GM19452 (cell line): ENCODE results near the gene ATP13A3.
"Not testable (repeated sequence)": the region's sequence is repeated elsewhere in the genome, so short reads cannot be mapped to it uniquely, and the experiment has no call there.

Experiments
- ATAC-seq: cut with Tn5 transposase; IDR thresholded peaks from one replicate; pipeline ENCODE4 v1.9.1; 2021; ENCODE audit not compliant: unreplicated experiment

Gene ATP13A3

DNA sequence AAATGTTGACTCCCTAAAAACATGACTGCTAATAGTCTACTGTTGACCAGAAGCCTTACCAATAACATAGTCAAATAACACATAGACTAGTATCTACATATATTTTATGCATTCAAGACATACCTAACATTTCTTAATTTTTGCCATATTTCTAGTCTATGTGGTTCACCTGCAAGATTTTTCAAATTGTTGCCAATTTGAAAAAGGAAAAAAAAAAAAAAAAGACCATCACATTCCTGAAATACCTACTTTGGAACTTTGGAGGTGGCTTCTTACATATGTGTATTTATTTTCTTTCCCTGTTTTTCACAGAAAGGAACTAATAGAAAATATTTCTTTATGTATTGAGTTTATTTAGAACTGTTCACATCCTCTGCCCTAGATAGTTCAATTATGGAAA, 13.4 kb upstream of the ATP13A3 start:
- no peak for ATAC-seq

DNA sequence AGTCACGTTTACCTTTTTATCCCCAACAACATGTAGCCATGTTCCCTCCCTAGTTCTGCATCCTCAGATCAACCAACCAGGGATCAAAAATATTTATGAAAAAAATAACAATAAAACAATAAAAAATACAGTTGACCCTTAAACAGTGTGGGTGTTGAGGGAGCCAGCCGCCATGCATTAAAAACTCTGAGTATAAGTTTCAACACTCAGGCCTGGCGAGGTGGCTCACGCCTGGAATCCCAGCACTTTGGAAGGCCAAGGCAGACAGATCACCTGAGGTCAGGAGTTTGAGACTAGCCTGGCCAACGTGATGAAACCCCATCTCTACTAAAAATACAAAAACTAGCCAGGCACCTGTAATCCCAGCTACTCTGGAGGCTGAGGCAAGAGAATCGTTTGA, 12.7 kb upstream of the ATP13A3 start:
- not testable (repeated sequence) for ATAC-seq

DNA sequence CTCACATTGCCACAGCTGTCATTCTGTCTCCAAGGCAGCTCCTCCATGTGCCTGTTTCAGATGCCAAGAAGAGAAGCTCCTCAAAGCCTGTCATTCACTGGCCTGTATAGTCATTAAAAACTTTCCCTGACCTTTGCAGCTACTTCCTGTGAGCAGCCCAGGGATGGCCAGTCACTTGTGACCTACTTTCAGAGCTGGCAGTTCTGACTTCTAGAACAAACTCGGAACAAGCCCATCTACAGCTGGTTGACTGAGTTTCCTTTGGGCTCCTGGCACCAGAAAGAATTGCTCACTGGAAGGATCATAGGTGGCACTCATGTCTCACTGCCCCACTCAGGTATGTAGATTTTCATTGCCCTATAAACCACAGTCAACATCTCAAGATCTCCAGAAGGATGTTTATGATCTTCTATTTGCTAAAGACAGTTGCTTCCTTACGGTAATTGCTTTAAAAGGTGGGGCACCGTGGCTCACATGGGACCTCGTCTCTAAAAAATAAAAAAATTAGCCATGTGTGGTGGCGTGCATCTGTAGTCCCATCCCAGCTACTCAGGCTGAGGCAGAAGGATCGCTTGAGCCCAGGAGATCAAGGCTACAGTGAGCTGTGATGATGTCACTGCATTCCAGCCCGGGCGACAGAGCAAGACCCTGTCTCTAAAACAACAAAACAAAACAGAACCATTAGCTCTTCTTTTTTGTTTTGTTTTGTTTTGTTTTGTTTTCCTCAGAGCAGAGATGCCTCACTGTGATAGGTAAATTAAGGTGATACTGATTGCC, 11.2 kb upstream of the ATP13A3 start:
- ATAC-seq: no peak

DNA sequence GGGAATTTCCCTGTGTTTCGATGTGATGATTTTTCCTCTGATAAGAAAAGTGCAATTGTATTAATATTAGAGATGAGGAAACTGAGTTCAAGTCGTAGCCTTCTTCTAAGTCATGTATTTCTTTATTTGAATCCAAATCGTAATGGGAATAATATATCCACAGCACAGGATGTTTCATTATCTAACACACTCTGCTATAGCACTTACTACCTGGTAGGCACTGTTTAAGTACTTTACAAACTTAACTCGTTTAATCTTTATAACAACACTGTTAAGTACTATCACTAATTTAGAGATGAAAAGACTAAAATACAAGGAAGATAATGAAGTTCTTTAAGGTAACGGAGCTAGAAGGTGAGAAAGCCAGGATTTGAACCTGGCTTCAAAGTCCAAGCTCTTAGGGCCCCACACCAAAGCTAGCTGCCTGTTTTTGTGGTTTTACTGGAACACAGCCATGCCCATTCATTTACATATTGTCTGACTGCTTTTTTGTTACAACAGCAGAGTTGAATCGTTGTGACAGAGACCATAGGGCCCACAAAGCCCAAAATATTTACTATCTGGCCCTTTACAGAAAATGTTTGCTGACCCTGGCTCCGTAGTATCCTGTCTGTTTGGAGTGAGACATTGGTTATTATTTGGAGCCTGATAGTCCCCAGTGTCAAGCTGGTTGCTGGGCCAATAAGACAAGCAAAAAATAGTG, 9.6 kb upstream of the ATP13A3 start:
- ATAC-seq: no peak

DNA sequence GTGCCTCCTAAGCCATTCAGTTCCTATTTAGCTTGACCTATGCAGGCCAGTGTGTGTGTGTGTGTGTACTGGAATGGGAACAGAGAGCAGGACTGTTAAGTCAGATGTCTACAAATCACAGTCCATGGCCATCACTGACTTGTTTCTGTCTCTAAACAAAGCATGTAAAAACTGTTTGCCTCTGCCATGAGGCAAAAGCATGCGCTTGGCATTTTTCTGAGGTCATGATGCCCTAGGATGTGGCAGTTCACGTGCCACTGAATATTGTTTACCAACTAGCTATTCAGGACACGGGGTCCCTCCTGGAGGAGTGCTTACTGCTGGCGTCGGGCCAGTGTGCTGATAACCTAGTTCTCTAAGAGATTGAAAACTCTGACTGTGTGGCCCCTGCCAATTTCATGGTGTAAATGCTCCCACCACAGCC, 8.2 kb upstream of the ATP13A3 start:
- no peak for ATAC-seq

DNA sequence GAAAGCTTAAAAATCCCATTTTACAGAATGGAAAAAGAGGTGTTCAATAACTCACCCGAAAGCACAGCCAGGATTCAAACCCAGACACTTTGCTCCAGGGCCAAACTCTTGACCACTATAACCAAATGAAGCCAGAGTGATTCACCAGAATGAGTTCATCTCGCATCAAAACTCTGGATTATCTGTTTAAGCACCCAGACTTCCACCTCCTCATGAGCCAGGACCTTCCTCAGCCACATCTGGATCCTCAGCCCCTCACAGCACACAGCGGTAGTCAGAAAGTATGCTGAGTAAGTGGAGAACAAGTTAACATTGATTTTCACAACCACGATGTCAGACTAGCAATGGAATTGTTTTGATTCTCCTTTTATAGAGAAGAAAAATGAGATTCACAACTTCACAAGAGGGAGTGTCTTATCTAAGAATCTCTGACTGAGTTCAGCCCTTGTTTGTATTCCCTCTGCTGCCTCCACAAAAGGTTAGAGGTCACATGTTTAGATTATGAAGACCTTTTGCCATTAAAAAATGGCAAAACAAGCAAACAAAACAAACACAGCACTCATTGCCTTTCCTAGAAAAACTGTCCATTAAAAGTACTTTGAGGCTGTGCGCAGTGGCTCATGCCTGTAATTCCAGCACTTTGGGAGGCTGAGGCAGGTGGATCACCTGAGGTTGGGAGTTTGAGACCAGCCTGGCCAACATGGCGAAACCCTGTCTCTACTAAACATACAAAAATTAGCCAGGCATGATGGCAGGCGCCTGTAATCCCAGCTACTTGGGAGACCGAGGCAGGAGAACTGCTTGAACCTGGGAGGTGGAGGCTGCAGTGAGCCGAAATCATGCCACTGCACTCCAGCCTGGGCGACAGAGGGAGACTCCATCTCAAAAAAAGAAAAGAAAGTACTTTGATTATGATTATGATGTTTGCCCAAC, 7.5 kb upstream of the ATP13A3 start:
- ATAC-seq: not testable (repeated sequence)

DNA sequence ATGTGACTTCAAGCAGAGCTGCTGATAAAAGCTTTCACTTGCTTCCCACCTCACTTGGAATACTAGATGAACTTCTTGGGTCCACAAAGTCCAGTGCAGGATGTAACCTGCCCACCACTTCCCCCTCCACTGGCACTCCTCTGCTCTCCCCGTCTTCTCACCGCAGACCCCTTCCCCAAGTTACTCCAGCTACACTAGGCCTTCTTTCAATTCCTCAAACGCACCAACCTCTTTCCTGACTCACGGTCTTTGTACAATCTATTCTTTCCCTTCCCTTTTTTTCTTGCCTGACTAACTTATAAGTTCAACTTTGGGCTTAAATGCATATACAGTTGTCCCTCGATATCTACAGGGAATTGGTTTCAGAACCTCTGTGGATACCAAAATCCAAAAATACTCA, 5.2 kb upstream of the ATP13A3 start:
- no peak for ATAC-seq

DNA sequence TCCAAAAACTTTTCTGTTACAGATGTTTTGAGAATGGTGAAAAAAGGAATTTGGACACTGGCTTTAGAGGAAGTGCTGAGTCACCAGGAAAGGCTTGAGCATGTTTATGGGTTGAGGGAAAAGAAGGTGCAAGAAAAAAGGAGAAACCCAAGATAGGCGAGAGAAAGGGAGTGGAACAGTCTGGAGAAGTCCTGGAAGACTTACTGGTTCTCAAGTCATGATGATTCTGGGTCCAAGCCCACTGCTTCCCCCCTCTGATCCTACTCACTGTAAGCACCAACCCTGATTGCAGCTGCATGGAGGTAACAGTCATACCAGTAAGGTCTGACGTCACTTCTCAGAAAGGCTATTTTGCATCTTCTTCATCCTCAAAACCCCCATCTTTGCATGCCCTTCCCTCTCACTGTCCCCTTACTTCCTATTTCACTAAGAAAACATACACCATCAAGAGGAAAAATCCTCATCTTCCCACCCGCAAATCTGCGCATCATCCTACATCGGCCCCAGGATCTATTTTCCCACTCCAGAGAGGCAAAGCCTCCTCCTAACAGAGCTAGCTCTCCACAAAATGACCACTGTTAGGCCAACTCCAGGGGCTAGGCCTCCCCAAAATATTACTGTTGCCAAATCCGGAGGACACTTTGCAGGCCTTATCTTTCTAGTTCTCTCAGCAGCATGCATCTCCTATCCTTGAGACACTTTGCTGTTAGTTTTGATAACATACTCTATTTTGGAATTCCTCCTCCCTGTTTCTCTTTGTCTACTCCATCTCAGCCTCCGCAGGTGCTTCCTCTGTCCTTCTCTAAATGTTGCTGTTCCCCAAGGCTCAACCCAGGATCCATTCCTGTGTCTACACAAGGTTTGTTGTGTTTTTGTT, 3.2 kb upstream of the ATP13A3 start:
- peak; percentile 39 for ATAC-seq

DNA sequence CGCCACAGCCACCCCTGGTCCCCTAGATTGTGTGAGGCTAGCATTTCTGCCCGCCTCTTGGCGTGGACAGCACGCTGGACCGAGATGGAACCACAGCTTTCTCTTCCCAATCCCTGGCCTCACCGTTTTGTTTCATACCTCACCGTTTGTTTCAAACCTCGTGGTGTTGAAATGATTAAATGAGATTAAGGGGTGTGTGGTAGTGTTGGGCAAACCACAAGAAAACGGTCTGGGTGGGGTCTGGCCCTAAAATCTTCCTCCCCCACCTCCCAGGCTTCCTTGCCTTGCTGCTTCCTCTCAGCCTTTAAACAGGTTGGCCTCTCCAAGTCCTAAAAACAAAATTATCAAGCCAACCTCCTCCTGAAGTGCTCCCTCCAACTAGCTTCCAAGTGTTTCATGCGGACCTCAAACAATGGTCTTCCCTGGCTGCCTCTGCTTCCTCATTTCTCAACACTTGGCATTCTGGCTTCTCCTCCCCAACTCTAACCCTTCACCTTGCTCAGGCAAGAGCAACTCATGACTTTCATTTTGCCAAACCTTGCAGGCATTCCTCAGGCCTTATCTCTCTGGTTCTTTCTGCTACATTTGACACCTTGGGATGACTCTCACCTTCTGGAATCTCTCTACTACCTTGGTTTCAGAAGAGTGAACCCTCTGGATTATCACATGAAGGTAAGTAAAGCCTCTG, 1.4 kb upstream of the ATP13A3 start:
- ATAC-seq: no peak

DNA sequence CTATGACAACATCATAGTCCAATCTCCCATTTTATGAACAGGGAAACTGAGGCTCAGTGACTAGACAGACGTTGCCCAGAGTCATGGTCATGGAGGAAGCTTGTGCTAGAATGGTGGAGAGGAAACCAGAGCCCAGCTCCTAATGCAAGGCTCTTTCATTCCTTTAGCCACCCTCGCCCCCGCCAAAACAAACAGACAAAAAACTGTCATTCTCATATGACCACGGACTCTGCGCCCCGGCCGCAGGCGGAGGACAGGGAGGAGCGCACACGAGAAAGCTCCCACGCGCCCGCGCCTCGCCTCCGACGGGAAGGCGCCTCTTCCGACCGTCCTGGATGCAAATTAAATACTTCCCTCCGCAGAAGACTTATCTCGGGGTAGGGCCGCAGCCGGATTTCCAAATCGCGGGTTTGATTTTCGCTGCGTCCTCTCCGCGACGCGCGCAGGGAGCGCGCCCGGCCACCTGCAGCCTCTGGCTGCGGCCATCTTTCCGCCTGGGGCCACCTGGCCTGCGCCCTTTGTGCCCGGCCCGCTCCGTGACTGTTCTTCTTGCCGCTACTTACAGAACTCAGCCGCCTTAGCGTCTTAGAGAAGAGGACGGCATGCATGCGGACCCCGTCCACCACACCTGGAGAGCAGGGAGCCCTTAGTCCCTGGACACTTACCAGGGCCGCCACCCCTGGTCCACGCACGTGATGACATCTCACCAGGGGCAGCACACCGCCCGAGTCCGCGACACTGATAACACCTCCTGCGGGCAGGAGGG, 670 bp upstream of the ATP13A3 start:
- peak; percentile 24 for ATAC-seq

DNA sequence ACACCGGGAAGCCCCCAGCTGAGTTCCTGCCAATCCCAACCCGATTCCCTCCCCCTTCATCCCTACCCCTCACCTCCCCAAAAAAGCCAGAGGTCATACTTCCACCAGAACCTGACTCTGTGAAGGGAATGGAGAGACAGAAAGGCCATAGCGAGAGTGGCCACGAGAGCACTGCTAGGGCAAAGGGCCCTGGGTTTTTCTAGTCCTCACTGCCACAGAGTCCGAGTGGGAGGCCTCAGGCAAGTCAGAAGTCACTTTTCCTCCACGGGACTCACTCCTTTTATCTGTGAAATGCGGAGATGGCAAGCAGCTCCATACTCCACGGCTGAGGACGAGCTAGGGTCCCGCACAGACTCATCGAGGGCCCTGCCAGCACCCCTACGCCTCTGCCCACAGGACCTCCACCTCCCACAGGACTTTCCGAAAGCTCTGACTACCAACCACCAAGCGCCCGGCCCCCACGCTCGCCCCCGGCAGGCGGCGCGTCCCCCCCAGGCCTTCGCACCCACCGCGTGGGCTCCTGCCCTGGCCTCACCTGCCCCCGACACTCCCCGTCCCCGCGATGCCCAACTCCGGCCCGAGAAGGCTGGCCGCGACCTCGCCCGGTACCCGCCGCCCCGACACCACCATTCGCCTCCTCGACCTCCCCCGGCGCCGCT, 792 bp downstream of the ATP13A3 start:
- peak; percentile 8 for ATAC-seq

DNA sequence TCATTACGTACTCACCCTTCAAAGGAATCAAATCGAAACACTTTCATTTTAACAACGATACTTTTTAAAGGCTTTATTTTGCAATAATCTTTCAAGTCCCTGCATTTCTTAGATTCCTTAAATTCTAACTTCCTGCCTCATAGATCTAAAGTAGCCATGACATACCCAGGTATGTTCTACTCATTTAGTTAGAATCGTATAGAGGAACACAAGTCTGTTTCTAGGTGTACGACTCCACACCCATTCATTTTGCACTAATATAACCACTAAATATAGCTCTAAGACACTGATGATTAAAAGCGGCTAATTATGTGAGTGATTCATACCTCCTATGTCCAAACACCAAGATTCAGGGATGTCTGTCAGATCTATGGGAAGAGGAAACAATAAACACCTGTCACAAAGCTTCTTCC, 1.3 kb downstream of the ATP13A3 start:
- ATAC-seq: no peak

DNA sequence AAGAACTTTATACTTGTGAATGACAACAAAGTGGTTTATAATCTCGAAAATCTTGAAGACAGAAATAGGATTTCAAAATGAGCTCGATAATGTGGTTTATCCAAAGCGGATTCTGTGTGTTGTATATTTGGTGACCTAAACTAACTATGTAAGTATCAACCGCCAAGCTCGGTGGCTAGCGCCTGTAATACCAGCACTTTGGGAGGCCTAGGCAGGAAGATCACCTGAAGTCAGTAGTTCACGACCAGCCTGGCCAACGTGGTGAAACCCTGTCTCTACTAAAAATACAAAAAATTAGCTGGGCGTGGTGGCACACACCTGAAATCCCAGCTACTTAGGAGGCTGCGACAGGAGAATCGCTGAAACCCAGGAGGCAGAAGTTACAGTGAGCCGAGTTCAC, 2.2 kb downstream of the ATP13A3 start:
- no peak for ATAC-seq

DNA sequence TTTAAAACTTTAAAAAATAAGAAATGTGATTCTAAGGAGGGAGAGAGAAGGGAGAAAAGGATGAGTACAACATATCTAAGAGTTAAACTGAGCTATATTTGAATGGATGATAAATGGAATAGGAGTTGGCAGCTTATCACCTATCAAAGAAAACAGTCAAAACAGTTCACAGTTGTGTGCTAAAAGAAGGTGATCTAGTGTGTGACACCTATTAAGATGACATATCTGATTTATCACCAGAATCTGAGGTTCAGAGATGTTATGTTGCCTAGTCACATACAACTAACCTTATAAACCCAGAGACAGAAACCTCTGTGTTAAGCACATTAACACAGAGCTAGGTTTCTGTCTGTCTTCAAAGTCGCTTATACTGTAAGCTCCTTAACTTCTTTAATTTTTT, 3.0 kb downstream of the ATP13A3 start:
- ATAC-seq: no peak

DNA sequence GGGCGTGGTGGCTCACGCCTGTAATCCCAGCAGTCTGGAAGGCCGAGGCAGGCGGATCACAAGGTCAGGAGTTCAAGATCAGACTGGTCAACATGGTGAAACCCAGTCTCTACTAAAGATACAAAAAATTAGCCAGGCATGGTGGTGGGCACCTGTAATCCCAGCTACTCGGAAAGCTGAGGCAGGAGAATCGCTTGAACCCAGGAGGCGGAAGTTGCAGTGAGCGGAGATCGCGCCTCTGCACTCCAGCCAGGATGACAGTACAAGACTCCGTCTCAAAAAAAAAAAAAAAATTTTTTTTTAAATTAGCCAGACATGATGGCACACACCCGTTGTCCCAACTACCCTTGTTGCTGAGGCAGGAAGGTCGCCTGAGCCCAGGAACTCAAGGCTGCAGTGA, 4.0 kb downstream of the ATP13A3 start:
- ATAC-seq: not testable (repeated sequence)

DNA sequence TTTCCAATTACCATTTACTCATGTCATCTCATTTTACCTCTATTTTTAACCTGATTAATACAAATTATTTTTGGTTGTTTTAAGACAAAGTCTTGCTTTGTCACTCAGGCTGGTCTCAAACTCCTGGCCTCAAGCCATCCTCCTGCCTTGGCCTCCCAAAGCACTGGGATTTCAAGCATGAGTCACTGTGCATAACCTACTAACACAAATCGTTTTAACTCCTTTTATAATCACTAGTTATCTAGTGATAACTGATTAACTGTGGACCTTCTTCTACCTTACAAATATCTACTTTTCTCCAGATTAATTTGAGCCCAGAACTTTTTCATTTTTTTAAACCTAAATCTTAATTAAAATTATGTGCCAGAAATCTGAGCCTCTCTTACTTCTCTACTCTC, 4.6 kb downstream of the ATP13A3 start:
- no peak for ATAC-seq

DNA sequence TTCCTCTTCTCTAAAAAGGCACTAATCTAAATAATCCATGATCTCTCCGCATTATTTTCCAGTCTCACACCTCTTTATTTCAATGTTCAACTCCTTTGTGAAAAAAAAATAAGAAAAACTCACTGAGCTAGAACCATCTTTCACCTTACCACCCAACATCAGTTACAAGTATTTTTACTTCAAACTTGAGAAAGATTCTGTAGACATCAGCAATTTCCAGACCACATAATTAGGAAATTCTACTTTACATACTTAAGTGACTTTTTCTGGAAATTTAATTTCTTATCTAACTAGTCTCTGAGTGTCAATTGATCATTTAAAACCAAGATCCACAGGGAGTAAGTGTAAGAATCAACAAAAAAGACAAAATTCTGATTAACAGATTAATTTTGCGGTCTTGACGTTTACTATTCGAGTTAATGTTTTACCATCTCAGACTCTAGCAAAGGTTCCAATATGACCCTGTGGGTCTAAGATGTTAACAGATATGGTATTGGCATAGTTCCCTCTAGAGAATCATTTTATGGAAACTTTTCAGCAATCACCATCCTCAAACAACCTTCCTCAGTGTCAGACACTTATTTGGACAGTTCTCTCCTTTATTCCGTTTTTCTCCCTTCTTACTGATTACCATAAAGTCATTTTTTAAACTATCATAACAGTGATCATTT, 5.1 kb downstream of the ATP13A3 start:
- ATAC-seq: no peak

DNA sequence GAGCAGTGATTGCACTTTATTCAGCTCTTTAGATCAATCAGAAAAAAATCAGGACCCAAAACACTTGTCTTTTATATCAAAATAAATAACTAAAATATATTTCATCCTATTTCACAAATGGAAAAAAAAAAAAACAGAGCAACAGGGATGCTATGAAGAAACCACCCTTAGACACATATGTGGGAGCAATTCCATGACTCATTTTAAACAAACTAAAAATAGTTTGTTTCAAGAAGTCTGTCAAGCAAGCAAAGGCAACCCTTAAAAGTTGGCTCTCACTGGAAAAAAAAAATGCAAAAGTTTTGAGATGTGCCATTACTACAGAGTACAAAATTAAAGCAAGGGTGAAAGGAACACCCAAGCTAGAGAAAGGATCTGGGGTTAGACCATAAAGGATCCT, 5.7 kb downstream of the ATP13A3 start:
- no peak for ATAC-seq
